A673 (cell line): ENCODE measurements around the gene SOBP. TPM values are rescaled to one million over a fixed set of nuclear protein-coding genes. Genes with fewer than 3 reads are reported as not detected.

Experiments
- Bru-seq: library from RNA; stranded (reverse); fragments of 400-500 nt; gene quantifications from one replicate; lab custom pipeline; 2021; lab: Mats Ljungman, UMichigan
- BruChase-seq, 2 experiments: library from RNA; stranded (reverse); fragments of 400-500 nt; gene quantifications; one replicate each; lab custom pipeline; 2021; lab: Mats Ljungman, UMichigan
- BruUV-seq: library from RNA; stranded (reverse); fragments of 400-500 nt; replicated peaks from 2 replicates; lab custom pipeline; 2021; lab: Mats Ljungman, UMichigan
- CTCF ChIA-PET: fragments of 300-600 bp; sonication (Branson Sonifier 250); formaldehyde crosslinking; loops from one replicate; lab custom pipeline; 2022; ENCODE audit warnings: antibody characterized with exemption; lab: Charles Lee
- POLR2A ChIA-PET: fragments of 300-600 bp; sonication (Branson Sonifier 250); formaldehyde crosslinking; loops from one replicate; lab custom pipeline; 2022; ENCODE audit warnings: antibody characterized with exemption; ENCODE audit not compliant: low non-redundant PET; lab: Charles Lee
- DNase-seq: peaks from one replicate; pipeline ENCODE4 v3.0.0-alpha.2; 2015; ENCODE audit warnings: low spot score
- H3K27ac ChIP-seq: fragments of 200-600 bp; sonication (generic); 2 replicates; pipeline ENCODE4 v1.5.1; 2016; ENCODE audit warnings: mixed run types, low read depth, mild to moderate bottlenecking, mixed read lengths, antibody characterized with exemption, low read length; ENCODE audit not compliant: poor library complexity, severe bottlenecking
- H3K27me3 ChIP-seq: fragments of 200-600 bp; sonication (generic); replicated peaks from 2 replicates; pipeline ENCODE4 v1.6.1; 2017; ENCODE audit warnings: mixed run types, low read depth, mild to moderate bottlenecking, mixed read lengths, antibody characterized with exemption, low read length; ENCODE audit not compliant: insufficient read depth, poor library complexity
- H3K36me3 ChIP-seq: fragments of 200-600 bp; sonication (generic); 2 replicates; pipeline ENCODE4 v1.6.1; 2016; ENCODE audit warnings: mixed run types, mild to moderate bottlenecking, mixed read lengths, antibody characterized with exemption, low read length; ENCODE audit not compliant: insufficient read depth, poor library complexity, severe bottlenecking
- H3K4me1 ChIP-seq: fragments of 200-600 bp; sonication (generic); 2 replicates; pipeline ENCODE4 v1.6.1; 2017; ENCODE audit warnings: mixed run types, mild to moderate bottlenecking, mixed read lengths, antibody characterized with exemption, low read length; ENCODE audit not compliant: insufficient read depth, poor library complexity, severe bottlenecking
- H3K4me3 ChIP-seq: fragments of 200-600 bp; sonication (generic); 2 replicates; pipeline ENCODE4 v1.5.1; 2016; ENCODE audit warnings: low read depth, mixed run types, mild to moderate bottlenecking, mixed read lengths, low read length; ENCODE audit not compliant: poor library complexity, severe bottlenecking
- H3K9me3 ChIP-seq: fragments of 200-600 bp; sonication (generic); 2 replicates; pipeline ENCODE4 v1.6.1; 2016; ENCODE audit warnings: mixed run types, low read depth, mild to moderate bottlenecking, mixed read lengths, antibody characterized with exemption, low read length; ENCODE audit not compliant: poor library complexity, severe bottlenecking
- EZH2 ChIP-seq: fragments of 200-600 bp; sonication (generic); IDR thresholded peaks from 2 replicates; pipeline ENCODE4 v1.6.1; 2017; ENCODE audit warnings: borderline replicate concordance, low read depth, mild to moderate bottlenecking, mixed read lengths, antibody characterized with exemption, low read length; ENCODE audit not compliant: poor library complexity, severe bottlenecking
- intact Hi-C: fragments of 100-400 bp; cut with micrococcal nuclease; formaldehyde crosslinking; loops from one replicate; pipeline ENCODE4 v1.10.0; 2022; ENCODE audit not compliant: unreplicated experiment
- long read RNA-seq: library from polyadenylated mRNA; stranded (forward); transcript quantifications from one replicate; pipeline ENCODE4 v2.0.0, GENCODE V29; 2022
- total RNA-seq: library from RNA; stranded (reverse); gene quantifications from 2 replicates; pipeline ENCODE4 v1.2.3, GENCODE V29; 2021
- TF ChIP-seq, protein P1 (sequence below): fragments of 300-800, 200-600 bp; sonication (generic); conservative IDR thresholded peaks from 2 replicates; pipeline ENCODE4 v1.5.1; 2017; ENCODE audit warnings: low read depth, mild to moderate bottlenecking, antibody characterized with exemption, low read length, moderate library complexity, mixed read lengths

Gene SOBP, protein sequence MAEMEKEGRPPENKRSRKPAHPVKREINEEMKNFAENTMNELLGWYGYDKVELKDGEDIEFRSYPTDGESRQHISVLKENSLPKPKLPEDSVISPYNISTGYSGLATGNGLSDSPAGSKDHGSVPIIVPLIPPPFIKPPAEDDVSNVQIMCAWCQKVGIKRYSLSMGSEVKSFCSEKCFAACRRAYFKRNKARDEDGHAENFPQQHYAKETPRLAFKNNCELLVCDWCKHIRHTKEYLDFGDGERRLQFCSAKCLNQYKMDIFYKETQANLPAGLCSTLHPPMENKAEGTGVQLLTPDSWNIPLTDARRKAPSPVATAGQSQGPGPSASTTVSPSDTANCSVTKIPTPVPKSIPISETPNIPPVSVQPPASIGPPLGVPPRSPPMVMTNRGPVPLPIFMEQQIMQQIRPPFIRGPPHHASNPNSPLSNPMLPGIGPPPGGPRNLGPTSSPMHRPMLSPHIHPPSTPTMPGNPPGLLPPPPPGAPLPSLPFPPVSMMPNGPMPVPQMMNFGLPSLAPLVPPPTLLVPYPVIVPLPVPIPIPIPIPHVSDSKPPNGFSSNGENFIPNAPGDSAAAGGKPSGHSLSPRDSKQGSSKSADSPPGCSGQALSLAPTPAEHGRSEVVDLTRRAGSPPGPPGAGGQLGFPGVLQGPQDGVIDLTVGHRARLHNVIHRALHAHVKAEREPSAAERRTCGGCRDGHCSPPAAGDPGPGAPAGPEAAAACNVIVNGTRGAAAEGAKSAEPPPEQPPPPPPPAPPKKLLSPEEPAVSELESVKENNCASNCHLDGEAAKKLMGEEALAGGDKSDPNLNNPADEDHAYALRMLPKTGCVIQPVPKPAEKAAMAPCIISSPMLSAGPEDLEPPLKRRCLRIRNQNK
- total RNA-seq, result 3.3 TPM in 2 replicates
- Bru-seq, nascent RNA, result percentile 50 among the genes with signal in this experiment
- percentile 49 among the genes with signal in this experiment for BruChase-seq, experiment 1, labeled RNA remaining after a 2-hour chase
- BruChase-seq, experiment 2, labeled RNA remaining after a 6-hour chase, result percentile 44 among the genes with signal in this experiment
- long read RNA-seq, partial matches to known transcripts, result 1 of 2 reads
- long read RNA-seq, other reads (novel, unspliced or antisense), result 1 of 2 reads

DNA sequence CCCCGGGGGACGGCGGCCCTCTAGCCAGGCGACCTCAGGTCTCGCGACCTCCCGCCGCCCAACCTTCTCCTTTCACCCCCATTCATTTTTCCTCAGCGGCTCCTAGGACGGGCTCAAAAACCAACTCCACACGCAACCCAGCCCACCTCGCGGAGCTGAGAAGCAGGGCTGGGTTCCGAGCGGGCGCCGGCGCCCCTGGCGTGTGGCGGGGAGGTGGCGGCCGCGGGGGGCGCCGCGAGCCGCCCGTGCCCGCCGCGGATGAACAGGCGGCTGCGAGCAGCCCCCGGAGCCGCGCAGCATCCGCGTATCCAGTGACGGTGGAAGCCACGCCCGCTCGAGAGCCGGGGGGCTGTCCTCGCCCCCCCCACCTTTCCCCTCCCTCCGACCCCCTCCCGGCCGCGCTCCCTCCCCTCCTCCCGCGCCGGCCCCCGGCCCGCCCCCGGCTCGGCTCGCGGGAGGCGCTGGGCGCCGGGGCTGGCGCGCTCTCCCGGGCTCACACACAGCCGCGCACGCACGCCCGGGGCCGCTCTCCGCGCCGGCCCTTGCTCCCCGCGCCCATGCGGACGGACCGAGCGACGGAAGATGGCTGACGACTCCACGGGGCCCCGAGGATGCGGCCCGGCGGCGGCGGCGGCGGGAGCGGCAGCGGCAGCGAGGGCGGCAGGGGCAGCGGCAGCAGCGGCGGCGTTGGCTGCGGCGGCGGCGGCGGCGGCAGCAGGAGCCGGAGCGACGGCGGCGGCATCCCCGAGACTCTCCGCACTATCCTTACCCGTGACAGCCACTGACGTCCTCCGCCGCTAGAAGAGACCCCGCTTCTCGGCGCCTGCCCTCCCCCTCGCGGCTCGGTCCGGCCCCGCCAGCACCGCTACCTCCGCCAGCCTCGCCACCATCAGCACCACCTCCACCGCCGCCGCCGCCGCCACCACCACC lies at the start of gene SOBP:
SOBP (plus strand) TSS at position 482 of the 930 bp plus-strand sequence. CDS start 500 bp downstream, outside the sequence.
- ChIA-PET CTCF (interaction anchor here (0.6 kb wide), 1 partner anchor 357 kb away, joined by 3 read pairs; no protein-coding TSS in a partner anchor), POLR2A (no interaction called here)
- peaks cover 14% of the 10 kb centered on the region for H3K4me1 ChIP-seq
- H3K27ac ChIP-seq, result no peak within 1 kb of the TSS
- peak within 1 kb of the TSS; percentile 68 for H3K4me3 ChIP-seq
- TF ChIP-seq EZH2, result no peak
- TF ChIP-seq, protein P1, sequence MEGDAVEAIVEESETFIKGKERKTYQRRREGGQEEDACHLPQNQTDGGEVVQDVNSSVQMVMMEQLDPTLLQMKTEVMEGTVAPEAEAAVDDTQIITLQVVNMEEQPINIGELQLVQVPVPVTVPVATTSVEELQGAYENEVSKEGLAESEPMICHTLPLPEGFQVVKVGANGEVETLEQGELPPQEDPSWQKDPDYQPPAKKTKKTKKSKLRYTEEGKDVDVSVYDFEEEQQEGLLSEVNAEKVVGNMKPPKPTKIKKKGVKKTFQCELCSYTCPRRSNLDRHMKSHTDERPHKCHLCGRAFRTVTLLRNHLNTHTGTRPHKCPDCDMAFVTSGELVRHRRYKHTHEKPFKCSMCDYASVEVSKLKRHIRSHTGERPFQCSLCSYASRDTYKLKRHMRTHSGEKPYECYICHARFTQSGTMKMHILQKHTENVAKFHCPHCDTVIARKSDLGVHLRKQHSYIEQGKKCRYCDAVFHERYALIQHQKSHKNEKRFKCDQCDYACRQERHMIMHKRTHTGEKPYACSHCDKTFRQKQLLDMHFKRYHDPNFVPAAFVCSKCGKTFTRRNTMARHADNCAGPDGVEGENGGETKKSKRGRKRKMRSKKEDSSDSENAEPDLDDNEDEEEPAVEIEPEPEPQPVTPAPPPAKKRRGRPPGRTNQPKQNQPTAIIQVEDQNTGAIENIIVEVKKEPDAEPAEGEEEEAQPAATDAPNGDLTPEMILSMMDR, result no peak
- H3K9me3 ChIP-seq, result no peaks in the 10 kb centered on the region
- peak; percentile 63 for DNase-seq
- no TSS peak for BruUV-seq
- no peaks in the 10 kb centered on the region for H3K36me3 ChIP-seq
- intact Hi-C loops, result loop anchor here (10.0 kb wide), 1 partner anchor 165 kb away; no protein-coding TSS in a partner anchor
- peaks cover 38% of the 10 kb centered on the region for H3K27me3 ChIP-seq

DNA sequence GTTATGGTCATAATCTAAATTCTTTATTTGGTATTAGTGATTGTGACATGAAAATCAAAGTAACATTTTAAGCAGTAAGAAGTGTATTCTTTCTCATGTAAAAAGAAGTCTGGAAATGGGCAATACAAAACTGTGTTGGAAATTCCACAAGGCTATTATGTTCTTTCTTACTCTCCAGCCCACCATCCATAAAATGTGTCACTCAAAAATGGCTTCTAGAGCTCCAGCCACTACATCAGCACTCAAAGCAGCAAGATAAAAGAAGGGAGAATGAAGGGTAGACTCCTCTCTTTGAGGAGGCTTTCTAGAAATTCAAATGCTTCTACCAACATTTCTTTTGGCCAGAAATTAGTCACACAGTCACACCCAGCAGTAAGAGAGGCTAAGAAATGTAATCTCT lies 49.0 kb upstream of the SOBP start:
- intact Hi-C loops, result no loop called here
- TF ChIP-seq, protein P1, result no peak
- no peak for TF ChIP-seq EZH2
- H3K27me3 ChIP-seq, result no peaks in the 10 kb centered on the region
- H3K36me3 ChIP-seq, result no peaks in the 10 kb centered on the region
- no TSS peak for BruUV-seq
- DNase-seq, result no peak
- H3K4me3 ChIP-seq, result no peak overlapping the region
- H3K4me1 ChIP-seq, result no peaks in the 10 kb centered on the region
- POLR2A ChIA-PET, result no interaction called here
- H3K9me3 ChIP-seq, result no peaks in the 10 kb centered on the region
- H3K27ac ChIP-seq, result no peak overlapping the region
- CTCF ChIA-PET, result no interaction called here
